HG02588 (cell line): ENCODE results near the gene OBI1.

ENCODE experiments used
- ATAC-seq: cut with Tn5 transposase; IDR thresholded peaks from one replicate; pipeline ENCODE4 v1.9.1; 2021; ENCODE audit warnings: mild to moderate bottlenecking, moderate library complexity; ENCODE audit not compliant: unreplicated experiment

OBI1 gene, protein sequence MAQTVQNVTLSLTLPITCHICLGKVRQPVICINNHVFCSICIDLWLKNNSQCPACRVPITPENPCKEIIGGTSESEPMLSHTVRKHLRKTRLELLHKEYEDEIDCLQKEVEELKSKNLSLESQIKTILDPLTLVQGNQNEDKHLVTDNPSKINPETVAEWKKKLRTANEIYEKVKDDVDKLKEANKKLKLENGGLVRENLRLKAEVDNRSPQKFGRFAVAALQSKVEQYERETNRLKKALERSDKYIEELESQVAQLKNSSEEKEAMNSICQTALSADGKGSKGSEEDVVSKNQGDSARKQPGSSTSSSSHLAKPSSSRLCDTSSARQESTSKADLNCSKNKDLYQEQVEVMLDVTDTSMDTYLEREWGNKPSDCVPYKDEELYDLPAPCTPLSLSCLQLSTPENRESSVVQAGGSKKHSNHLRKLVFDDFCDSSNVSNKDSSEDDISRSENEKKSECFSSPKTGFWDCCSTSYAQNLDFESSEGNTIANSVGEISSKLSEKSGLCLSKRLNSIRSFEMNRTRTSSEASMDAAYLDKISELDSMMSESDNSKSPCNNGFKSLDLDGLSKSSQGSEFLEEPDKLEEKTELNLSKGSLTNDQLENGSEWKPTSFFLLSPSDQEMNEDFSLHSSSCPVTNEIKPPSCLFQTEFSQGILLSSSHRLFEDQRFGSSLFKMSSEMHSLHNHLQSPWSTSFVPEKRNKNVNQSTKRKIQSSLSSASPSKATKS

DNA sequence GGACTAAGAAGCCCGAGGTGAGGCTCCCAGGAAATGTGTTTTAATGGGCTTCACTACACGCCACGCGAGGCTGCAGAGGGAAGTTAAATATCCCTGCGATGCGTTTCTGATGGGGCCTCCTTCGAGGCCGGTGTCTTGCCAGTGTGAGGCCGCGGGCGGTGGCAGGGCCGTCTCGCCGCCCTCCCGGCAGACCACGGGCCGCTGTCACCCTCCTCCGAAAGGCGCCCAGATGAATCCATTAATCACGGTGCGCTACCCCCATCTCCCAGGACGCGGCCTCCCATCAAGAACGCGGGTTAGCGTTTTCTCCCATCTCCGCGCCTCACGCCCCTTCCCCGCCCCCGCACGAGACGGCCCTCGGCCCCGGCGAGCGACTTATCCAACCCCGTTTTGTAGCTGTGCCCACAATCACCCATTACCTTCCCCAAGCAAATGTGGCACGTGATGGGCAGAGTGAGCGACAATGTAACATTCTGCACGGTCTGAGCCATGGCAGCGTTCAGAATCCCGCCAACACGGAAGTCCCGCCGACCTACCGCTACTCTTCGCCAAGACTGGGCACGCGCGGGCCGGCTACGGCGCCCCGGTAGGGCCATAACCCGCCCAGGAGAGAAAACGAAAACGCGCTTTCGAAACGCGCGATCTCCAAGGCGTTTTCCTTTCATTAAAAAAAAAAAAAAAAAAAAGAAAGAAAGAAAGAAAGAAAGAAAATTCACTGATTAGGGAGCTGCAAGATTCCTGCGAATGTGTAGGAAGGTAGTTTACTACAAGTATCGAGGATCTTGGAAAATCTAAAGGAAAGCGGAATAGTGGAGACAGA lies at the start of gene OBI1:
TSS of gene OBI1 (minus strand) at position 526 of the 820 bp plus-strand sequence. CDS start at position 491, 35 bp downstream.
- ATAC-seq, result peak; percentile 78

DNA sequence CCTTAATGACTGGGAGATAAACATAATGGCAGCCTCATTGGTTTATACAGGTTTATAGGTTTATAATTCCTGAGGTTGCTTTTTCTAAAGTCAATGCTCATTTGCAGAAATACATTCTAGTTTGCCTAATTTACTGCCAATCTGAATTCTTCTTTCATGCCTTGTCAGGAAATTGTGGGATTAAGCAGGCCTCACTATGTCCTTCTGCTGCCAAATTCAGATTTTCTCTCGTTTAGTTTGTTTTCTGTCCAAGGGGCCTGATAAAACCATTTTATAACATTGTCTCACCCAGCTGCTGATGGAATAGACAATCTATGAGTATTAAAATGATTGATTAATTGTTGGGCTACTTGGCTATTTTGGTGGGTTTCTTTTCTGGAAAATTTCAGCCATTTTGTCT lies 42.4 kb upstream of the OBI1 start:
- no peak for ATAC-seq

DNA sequence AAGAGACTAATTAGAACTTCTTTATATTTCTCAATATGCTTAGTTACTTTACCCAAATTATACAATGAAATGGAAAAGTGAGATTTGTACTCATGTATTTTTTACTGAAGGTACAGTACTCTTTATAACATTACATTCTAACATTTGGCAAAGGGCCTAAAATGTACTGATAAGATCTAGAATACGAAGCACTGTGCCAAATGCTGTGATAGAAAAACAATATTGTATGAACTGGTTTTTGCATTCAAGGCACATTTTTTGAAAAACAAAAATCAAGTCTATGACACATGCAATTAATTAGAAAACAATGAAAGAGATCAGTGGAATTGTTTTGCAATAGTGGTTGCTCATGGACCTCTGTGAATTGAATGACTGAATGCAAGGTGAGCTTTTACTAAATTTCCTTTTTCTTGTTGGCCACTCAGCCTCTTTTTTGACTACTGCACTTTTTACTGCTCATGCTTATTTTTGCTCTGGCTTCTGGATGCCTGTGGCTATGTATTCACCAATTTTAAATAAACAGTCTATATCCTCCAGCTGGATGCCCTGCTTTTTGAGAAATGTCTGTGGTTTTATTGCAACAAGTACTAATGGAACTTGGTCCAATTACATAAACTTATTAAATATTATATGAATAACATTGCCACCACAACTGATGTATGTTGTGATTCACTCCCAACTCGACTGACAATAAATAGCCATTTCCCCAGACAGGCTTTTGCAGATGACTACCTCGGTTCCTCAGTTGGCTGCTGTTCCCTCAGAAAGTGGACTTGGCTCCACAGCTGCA lies 41.4 kb upstream of the OBI1 start:
- no peak for ATAC-seq

DNA sequence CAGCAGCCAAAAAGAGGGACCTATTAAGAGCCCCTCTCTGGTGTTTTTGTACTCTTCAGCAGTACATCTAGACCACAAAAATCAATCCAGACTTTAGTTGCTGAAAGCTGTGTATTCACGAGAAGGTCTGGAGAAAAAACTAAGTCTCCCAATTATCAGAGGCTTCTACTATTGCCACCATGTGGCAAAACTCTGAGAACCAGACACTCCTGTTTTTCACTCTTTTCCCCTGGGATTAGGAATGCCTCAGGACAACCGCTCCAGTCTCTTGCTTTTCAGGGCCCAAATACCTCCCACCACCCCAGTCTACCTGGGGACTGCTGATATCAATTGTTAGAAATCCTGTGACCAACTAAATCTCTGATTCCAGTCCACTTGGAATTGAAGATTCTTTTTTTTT lies 30.1 kb upstream of the OBI1 start:
- no peak for ATAC-seq

DNA sequence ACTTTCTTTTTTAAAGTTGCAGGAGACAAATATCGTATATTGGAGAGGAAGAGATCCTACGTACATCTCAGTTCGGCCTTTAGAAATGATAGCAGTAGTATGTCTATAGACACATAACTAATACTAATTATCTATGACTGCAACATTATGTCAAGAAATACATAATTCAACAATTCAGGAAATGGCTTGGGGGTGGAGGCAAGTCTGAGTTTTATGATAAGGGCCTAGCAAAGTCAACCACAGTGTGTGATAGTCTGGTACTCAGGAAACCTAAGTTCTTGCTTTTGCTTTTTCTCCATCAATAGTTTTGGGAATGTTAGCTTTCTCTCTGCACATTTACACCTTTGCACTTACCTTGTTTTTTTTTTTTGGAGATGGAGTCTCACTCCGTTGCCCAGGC lies 27.5 kb upstream of the OBI1 start:
- no peak for ATAC-seq

DNA sequence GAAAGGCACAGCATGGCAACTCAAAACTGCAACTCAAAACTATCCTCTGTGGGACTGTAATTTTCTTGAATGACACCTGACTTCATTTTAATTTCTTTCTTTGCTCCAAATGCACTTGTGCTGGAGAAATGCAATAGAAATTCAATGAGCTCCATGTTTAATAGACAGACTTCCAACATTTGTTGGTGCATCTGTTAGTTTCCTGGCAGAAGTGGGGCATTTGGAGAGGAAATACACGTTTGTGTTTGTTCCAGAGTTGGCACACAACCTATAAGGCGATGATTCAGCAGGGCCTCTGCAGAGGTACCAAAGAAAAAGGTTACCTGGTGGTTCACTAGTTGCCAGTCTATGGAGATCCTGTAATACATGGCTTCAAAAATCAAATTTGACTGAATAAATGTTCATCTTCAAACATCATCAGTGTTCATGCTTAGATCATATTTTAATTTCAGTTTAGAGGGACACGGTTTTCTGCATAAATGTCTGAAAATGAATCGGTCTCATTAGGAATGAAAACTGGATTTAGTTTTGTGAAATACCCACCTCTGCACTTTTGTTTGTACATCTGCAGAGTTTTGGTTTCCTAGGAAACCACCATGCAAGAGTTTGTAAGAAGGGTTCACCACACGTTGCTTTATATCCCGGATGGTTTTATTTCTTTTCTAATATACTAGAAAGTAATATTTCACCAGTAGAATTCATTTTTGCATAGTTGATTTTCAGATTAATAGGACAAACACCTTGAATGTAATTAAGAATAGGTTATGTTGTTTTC lies 21.8 kb upstream of the OBI1 start:
- ATAC-seq, result no peak

DNA sequence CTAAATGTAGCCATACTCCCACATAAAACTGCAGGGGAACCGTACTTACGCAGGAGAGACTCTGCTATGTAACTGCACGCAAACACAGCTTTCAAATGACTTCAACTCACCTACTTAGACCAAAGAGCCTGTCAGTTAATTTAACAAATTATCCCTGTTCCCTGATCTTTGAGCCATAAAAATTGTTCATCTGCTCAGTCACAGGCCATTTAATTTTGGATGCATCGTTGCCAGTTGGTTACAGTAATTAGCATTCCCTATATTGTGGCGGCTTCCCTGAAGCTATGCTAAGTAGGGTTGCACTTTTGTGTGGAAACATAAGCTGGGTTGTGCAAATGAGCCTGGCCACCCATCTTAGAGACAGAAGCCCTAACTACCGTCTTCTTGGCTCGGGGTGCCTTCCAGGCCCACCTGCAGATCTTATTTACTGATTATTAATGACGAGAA lies 21.2 kb upstream of the OBI1 start:
- no peak for ATAC-seq

DNA sequence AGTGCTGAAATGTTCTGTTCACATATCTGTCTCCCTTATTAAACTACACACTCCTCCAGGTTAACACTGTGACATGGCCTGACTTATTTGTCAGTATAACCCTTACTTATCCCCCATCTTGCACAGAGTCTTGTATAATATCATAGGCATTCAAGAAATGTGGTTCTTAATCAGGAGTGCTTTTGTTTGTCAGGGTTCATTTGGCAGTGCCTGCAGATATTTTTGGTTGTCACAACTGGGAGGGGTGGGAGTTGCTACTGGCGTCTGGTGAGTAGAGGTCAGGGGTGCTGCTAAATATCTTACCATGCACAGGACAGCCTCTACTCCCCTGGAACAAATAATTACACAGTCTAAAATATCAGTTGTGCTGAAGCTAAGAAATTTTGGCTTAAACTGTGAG lies 20.4 kb upstream of the OBI1 start:
- ATAC-seq, result no peak

DNA sequence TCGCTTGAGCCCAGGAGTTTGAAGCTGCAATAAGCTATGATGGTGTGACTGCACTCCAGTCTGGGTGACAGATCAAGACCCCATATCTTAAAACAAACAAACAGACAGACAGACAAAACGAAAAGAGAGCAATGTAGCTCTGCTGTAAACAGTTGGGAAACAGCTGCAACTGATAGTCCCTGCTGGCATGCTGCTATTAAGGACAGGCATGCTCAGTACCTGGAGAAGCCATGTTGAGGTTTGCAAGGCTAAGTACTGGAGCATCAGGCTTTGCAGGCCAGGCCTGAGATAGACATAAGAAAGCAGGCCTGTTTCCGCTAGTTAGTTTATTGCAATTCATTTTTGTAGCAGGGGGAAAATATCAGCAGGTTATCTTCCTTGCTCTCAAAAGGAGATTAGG lies 16.2 kb upstream of the OBI1 start:
- ATAC-seq, result no peak

DNA sequence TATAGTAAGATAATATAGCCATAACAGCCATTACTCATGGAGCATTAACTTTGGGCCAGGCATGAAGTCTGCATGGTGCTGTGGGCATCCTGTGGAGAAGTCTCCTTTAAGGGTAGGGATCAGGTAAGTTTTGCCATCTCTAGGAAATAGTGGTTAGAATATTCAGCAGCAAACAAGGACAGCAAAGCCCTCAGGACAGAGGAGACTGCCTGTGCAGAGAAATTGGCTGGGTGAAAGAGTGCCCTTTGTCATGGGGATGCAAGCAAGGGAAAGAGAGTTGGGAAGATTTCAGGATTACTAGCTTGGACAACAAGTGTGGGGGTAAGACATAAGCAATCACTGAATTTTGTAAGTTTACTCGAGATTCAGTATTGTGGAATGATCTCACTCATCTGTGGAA lies 15.7 kb upstream of the OBI1 start:
- no peak for ATAC-seq

DNA sequence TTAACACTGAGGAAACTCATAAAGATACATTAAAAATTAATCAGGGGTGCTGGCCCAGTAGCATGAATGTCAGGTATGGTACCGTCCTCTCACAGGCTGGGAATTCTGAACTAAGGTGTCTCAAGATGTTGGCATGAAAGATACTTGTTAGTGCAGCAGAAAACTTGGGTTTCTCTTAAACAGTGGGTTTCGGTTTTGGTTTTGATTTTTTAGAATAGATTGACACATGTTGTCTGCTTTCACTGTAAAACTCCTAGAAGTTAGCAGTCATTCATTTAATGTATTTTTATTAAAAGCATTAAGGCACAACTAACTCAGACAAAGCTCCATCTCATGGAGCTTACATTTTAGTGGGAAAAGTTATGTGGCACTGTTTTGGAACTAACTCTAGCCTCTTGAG lies 3.5 kb upstream of the OBI1 start:
- no peak for ATAC-seq

DNA sequence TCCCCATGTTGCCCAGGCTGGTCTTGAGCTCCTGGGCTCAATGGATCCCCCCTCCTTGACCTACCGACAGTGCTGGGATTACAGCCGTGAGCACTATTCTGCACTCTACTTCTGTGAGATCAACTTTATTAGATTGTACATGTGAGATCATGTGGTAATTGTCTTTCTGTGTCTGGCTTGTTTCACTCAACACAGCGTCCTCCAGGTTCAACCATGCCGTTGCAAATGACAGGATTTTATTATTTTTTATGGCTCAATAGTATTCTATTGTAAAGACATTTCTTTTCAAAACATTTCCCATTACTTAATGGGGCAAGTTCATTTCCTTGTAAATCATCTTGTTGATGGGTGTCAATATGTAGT lies 1.5 kb upstream of the OBI1 start:
- peak; percentile 1 for ATAC-seq

DNA sequence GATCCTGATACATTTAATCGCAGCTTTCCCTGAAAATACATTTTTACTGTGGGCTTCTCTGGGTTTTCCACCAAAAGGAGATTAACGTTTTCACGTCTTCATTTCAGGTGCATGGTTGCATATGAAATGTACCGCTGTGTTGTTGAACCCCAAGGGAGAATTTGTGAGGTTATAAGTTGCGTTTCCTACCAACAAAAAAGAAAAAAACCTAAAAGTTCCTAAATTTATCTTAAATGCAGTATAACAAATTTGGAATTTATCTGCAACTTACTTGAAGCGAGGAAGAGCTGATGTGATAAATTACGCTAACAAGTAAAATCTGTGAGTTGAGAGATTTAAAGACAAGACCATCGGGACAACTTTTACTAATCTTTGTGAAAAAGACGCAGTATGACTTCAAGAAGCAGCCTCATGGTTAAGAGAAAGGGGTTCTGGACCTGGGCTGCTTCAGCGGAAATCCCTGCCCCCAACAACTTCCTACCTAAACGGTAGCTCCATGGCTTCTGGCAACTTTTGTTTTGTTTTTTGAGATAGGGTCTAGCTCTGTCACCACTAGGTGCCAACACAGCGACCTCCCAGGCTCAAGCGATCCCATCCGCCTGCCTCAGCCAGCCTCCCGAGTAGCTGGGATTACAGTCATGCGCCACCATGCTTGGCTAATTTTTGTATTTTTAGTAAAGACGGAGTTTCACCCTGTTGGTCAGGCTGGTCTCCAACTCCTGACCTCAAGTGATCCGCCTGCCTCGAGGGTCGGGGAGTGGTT lies 958 bp upstream of the OBI1 start:
- ATAC-seq, result peak; percentile 26

DNA sequence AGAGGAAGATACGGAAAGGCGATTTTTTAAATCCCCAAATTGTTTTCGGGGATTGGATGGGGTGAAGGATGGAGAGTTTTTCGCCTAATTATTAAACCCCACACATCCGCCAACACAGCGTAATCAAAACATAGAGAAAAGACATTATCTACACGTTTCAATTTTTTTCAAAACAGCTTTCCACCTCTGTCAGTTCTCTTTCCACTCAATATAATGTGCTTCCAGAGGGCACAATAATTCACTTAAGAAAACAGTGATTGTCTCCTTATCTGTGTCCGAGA lies 435 bp upstream of the OBI1 start:
- peak; percentile 7 for ATAC-seq

DNA sequence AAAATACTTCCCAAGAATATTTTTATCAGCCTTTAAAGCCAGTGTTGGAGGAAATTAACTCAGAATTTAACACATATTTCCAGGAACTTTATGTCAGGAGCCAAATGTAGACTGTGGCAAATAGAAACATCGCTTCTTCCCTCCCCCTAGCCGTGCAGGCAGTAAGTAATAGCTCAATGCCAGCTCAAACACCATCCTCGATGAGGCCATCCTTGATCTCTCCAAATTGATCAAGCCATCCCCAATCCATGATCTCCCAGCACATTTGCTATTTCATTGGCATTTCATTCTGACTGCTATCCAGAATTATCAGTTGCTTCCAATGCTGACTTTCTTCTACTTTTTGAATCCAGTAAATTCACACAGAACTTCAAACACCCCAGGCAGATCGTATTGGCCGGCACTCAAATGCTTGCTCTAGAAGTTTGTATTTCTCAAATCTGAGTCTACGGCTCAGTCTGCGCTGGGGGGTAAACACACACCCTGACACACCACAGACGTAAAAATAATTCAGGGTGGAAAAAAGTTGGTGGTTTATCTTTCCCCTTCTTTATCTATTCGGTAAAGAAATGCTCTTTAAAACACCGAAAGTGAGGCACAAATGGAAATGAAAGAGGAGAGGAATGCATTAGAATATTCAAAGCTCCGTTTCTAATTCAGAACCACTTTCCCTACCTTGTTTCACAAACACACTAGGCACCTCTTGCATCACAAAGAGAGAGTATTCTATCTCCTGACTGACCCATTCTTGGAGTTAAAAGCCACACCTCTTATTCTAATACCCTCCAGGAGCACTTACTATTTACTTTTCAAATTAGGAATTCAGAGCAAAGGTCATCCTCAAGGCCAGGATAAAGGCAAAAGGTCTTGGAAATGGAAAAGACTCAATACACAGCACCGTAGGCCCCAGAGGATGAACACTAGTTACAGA lies 991 bp downstream of the OBI1 start:
- ATAC-seq, result no peak

DNA sequence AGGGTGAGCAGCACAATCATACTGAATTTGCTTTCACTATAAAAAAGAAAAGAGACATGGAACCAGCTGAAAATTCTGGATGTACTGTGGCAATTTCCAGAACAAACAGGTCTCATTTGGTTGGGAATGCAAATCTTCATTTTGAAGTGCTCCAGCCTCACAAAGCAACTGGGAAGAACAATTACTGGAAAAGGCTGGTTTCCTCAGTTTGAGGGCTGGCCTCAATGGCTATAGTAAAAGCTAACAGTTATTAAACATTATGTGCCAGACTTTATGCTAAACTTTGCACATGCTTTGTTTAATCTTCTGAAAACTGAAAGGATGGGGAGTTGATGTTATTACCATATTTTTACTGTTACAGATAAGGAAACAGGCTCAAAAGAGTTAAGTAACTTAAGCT lies 3.0 kb downstream of the OBI1 start:
- ATAC-seq, result no peak

DNA sequence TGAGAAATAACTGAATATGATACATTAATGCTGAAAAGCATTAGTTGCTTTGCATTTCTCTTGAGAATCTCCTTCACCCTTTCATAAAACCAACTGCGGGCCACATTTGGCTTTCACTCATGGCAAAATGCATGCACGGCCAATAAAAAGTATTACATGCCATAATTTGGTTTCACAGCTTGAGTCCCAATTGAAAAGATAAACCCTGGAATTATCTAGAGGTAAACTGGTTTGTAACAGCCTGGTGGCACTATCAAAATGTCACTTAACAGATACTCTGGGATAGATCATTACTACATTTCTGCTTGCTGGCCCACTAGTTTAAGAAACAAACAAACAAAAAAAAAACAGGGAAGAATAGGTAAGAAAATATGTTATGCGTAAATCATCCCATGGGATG lies 3.9 kb downstream of the OBI1 start:
- no peak for ATAC-seq

DNA sequence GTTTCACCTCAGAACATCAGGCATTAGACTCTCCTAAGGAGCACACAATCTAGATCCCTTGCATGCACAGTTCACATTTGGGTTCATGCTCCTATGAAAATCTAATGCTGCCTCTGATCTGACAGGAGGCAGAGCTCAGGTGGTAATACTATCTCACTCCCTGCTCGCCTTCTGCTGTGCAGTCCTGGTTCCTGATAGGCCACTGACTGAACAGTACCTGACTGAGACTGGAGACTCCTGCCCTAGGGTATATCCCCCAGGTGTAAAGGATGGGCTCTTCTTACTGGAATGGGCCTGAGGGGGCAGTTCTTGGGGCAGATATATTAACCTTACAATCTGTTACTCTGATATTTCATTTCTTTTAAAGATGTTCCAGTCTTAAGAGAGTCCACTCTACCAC lies 6.3 kb downstream of the OBI1 start:
- ATAC-seq, result no peak

DNA sequence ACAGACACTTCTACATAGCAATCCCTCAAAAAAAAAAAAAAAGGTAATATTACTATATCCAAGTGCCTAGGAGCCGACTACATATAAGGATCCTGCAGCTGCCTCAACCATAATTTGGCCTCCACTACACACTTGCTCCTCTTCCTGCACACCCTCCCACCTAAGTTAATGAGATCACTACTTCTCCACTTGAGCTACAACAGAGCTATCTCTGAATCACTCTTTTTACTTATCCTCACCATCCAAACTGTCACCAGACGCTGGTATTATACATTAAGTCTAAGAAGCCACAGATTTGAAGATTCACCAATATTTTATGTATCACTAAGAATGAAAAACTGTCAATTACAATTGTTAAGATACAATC lies 8.3 kb downstream of the OBI1 start:
- ATAC-seq, result no peak
